Breast epithelium (tissue), 3 donors: ENCODE data around the gene ZNF75A.

Experiments
- POLR2A ChIP-seq: fragments of 450-650 bp; IDR thresholded peaks from one replicate; pipeline ENCODE4 v1.6.1; 2016; ENCODE audit warnings: antibody characterized with exemption, mild to moderate bottlenecking, moderate library complexity
- TF ChIP-seq, protein P1 (sequence below), 3 donors: fragments of 450-650 bp; IDR thresholded peaks; one replicate each; pipeline ENCODE4 v1.5.1; 2016 to 2017; ENCODE audit warnings: antibody characterized with exemption in 3 of 3, mild to moderate bottlenecking in 3 of 3, moderate library complexity in 3 of 3

DNA sequence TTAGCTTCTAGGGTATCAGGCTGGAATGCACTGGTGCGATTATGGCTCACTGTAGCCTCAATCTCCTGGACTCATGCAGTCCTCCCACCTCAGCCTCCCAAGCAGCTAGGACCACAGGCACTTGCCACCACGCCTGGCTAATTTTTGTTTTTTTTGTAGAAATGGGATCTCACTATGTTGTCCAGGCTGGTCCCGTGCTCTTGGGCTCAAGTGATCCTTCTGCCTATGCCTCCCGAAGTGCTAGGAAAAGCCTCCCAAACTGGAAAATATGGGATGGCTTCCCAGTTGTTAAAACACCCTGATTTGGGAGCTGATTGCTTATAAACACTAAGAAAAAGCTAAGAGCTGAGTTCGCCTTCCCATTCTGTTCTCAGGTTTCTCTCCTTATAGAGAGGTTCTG is 28.6 kb upstream of the ZNF75A start:
- TF ChIP-seq, protein P1, sequence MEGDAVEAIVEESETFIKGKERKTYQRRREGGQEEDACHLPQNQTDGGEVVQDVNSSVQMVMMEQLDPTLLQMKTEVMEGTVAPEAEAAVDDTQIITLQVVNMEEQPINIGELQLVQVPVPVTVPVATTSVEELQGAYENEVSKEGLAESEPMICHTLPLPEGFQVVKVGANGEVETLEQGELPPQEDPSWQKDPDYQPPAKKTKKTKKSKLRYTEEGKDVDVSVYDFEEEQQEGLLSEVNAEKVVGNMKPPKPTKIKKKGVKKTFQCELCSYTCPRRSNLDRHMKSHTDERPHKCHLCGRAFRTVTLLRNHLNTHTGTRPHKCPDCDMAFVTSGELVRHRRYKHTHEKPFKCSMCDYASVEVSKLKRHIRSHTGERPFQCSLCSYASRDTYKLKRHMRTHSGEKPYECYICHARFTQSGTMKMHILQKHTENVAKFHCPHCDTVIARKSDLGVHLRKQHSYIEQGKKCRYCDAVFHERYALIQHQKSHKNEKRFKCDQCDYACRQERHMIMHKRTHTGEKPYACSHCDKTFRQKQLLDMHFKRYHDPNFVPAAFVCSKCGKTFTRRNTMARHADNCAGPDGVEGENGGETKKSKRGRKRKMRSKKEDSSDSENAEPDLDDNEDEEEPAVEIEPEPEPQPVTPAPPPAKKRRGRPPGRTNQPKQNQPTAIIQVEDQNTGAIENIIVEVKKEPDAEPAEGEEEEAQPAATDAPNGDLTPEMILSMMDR (IDR thresholded peaks at IDR 0.05) = no peak
- no peak for TF ChIP-seq POLR2A
